Endodermal cell (in vitro differentiated cells): ENCODE results near the gene ROBO1. TPM values are rescaled to one million over a fixed set of nuclear protein-coding genes. Genes with fewer than 3 reads are reported as not detected.

Experiments
- DNase-seq: peaks from one replicate; pipeline ENCODE4 v3.0.0-alpha.2; 2017
- H3K27ac ChIP-seq: 2 replicates; pipeline ENCODE4 v1.5.1; 2013; ENCODE audit warnings: mild to moderate bottlenecking, low read depth, low read length, moderate library complexity
- H3K27me3 ChIP-seq: 2 replicates; pipeline ENCODE4 v1.6.1; 2013; ENCODE audit warnings: mild to moderate bottlenecking, low read length, moderate library complexity; ENCODE audit not compliant: insufficient read depth, control insufficient read depth, poor library complexity, severe bottlenecking
- H3K36me3 ChIP-seq: 2 replicates; pipeline ENCODE4 v1.7.0; 2013; ENCODE audit warnings: mild to moderate bottlenecking, low read length, moderate library complexity; ENCODE audit not compliant: control insufficient read depth, insufficient read depth
- H3K4me1 ChIP-seq: one replicate; pipeline ENCODE4 v1.7.0; 2013; ENCODE audit warnings: low read length; ENCODE audit not compliant: control insufficient read depth, insufficient read depth
- H3K4me3 ChIP-seq: 2 replicates; pipeline ENCODE4 v1.5.1; 2013; ENCODE audit warnings: mild to moderate bottlenecking, low read length, moderate library complexity
- H3K9ac ChIP-seq: 2 replicates; pipeline ENCODE4 v1.6.1; 2013; ENCODE audit warnings: mild to moderate bottlenecking, low read length, moderate library complexity; ENCODE audit not compliant: poor library complexity, severe bottlenecking; ENCODE audit errors: extremely low read depth
- H3K9me3 ChIP-seq: 2 replicates; pipeline ENCODE4 v1.6.1; 2013; ENCODE audit warnings: mild to moderate bottlenecking, low read length, moderate library complexity; ENCODE audit not compliant: control insufficient read depth
- H3K27ac Mint-ChIP-seq: 2 replicates; pipeline ENCODE4 v1.8.0; 2020; ENCODE audit warnings: mixed read lengths
- H3K27me3 Mint-ChIP-seq: 2 replicates; pipeline ENCODE4 v1.8.0; 2021; ENCODE audit warnings: mild to moderate bottlenecking, mixed read lengths; ENCODE audit not compliant: insufficient read depth
- H3K36me3 Mint-ChIP-seq: 2 replicates; pipeline ENCODE4 v1.8.0; 2020; ENCODE audit warnings: low read depth, mixed read lengths
- H3K4me1 Mint-ChIP-seq: 2 replicates; pipeline ENCODE4 v1.8.0; 2020; ENCODE audit warnings: mixed read lengths
- H3K4me3 Mint-ChIP-seq: 2 replicates; pipeline ENCODE4 v1.8.0; 2020; ENCODE audit warnings: mild to moderate bottlenecking, moderate library complexity, mixed read lengths
- H3K9me3 Mint-ChIP-seq: 2 replicates; pipeline ENCODE4 v1.8.0; 2020; ENCODE audit warnings: mild to moderate bottlenecking, mixed read lengths
- CTCF ChIP-seq: fragments of 200-600 bp; sonication (generic); conservative IDR thresholded peaks from 2 replicates; pipeline ENCODE4 v1.5.0; 2021; ENCODE audit warnings: antibody characterized with exemption, mild to moderate bottlenecking
- WGBS, 2 experiments: methylation state at CpG; one replicate each; pipeline versions ENCODE4 v1.1.5 to v1.1.7; 2013; ENCODE audit warnings: missing lambda C conversion rate in 2 of 2, mixed read lengths in 1 of 2; ENCODE audit not compliant: insufficient coverage in 1 of 2, insufficient read length in 1 of 2; 5-methylcytosine and 5-hydroxymethylcytosine counted together
- total RNA-seq, 2 donors: library from RNA; stranded (reverse); fragmentation: NEBNext Ultra II Directional in 1 of 2; extraction: Animal tissue kit (Norgen Biotek cat#: 25700) in 1 of 2; gene quantifications; 2 replicates in 1 of 2; 3 replicates in 1 of 2; pipeline ENCODE4 v1.2.1, GENCODE V29; 2021

The ROBO1 gene
- total RNA-seq, 2 donors from 2014 or later = 74.8 to 75.9 TPM

GRCh38 chr3:78665776-78666469 is 1101.9 kb downstream of the ROBO1 start:
- Histone ChIP-seq H3K9me3 (no peaks in the 10 kb centered on the region), H3K9ac (no peak overlapping the region), H3K27ac (no peak overlapping the region), H3K27me3 (no peaks in the 10 kb centered on the region), H3K4me1 (no peaks in the 10 kb centered on the region), H3K36me3 (peaks cover 3% of the 10 kb centered on the region), H3K4me3 (no peak overlapping the region)
- Mint-ChIP-seq H3K27me3 (no peaks in the 10 kb centered on the region), H3K9me3 (no peaks in the 10 kb centered on the region), H3K27ac (no peak overlapping the region), H3K4me1 (peaks cover 3% of the 10 kb centered on the region), H3K36me3 (peaks cover 22% of the 10 kb centered on the region), H3K4me3 (no peak overlapping the region)
- DNase-seq = no peak
- no peak for TF ChIP-seq CTCF
- 89 to 90% methylated on average over 11 of the region's 11 CpGs for WGBS, 2 experiments

GRCh38 chr3:78665101-78665500 is 1102.7 kb downstream of the ROBO1 start:
- WGBS, 2 experiments = 97 to 100% methylated on average over 6 of the region's 6 CpGs
- Histone ChIP-seq H3K36me3 (peaks cover 3% of the 10 kb centered on the region), H3K4me3 (no peak overlapping the region), H3K9ac (no peak overlapping the region), H3K4me1 (no peaks in the 10 kb centered on the region), H3K27me3 (no peaks in the 10 kb centered on the region), H3K27ac (no peak overlapping the region), H3K9me3 (no peaks in the 10 kb centered on the region)
- Mint-ChIP-seq H3K4me3 (no peak overlapping the region), H3K27ac (no peak overlapping the region), H3K36me3 (peaks cover 25% of the 10 kb centered on the region), H3K4me1 (peaks cover 3% of the 10 kb centered on the region), H3K9me3 (no peaks in the 10 kb centered on the region), H3K27me3 (no peaks in the 10 kb centered on the region)
- TF ChIP-seq CTCF = no peak
- no peak for DNase-seq

- WGBS, 2 experiments = 85 to 91% methylated on average over 3 to 4 of the region's 6 CpGs
- DNase-seq = no peak
- H3K9ac ChIP-seq = no peak overlapping the region
- no peaks in the 10 kb centered on the region for H3K4me1 ChIP-seq
- no peak overlapping the region for H3K4me3 Mint-ChIP-seq
- H3K27ac ChIP-seq = no peak overlapping the region
- H3K4me3 ChIP-seq = no peak overlapping the region
- H3K4me1 Mint-ChIP-seq = no peaks in the 10 kb centered on the region
- H3K9me3 Mint-ChIP-seq = no peaks in the 10 kb centered on the region
- no peak for TF ChIP-seq CTCF
- H3K27ac Mint-ChIP-seq = no peak overlapping the region
- H3K36me3 Mint-ChIP-seq = peaks cover 19% of the 10 kb centered on the region
- H3K36me3 ChIP-seq = peaks cover 1% of the 10 kb centered on the region
- no peaks in the 10 kb centered on the region for H3K27me3 Mint-ChIP-seq
- H3K27me3 ChIP-seq = no peaks in the 10 kb centered on the region
- no peaks in the 10 kb centered on the region for H3K9me3 ChIP-seq
Observed at GRCh38 chr3:78660957-78661356, 1106.8 kb downstream of the ROBO1 start.
